Measurements from ENCODE around the gene DGKD.

DGKD gene

GRCh38 chr2:233445152-233445830 is 91.0 kb downstream of the DGKD start:
- no peak for DNase-seq (ENCODE audit: low read depth)

- DNase-seq (ENCODE audit: low read depth): peak; percentile 9
Measured at GRCh38 chr2:233446121-233446520, 91.8 kb downstream of the DGKD start.

GRCh38 chr2:233446606-233447305 is 92.5 kb downstream of the DGKD start:
- no peak for DNase-seq (ENCODE audit: low read depth)

GRCh38 chr2:233447506-233448219 is 93.4 kb downstream of the DGKD start:
- DNase-seq (ENCODE audit: low read depth): no peak

- peak; percentile 19 for DNase-seq (ENCODE audit: low read depth)
Measured at GRCh38 chr2:233448220-233448559, 93.9 kb downstream of the DGKD start.

GRCh38 chr2:233448575-233448974 is 94.3 kb downstream of the DGKD start:
- DNase-seq (ENCODE audit: low read depth): peak; percentile 4

- peak; percentile 71 for DNase-seq (ENCODE audit: low read depth)
Measured at GRCh38 chr2:233449081-233449901, 95.0 kb downstream of the DGKD start.

GRCh38 chr2:233449921-233450863 is 95.9 kb downstream of the DGKD start:
- DNase-seq (ENCODE audit: low read depth): no peak

- DNase-seq (ENCODE audit: low read depth): no peak
Measured at GRCh38 chr2:233450864-233451575, 96.7 kb downstream of the DGKD start.

- DNase-seq (ENCODE audit: low read depth): no peak
Measured at GRCh38 chr2:233451950-233452349, 97.7 kb downstream of the DGKD start.

GRCh38 chr2:233453111-233453915 is 99.0 kb downstream of the DGKD start:
- DNase-seq (ENCODE audit: low read depth): no peak

GRCh38 chr2:233453916-233454315 is 99.6 kb downstream of the DGKD start:
- no peak for DNase-seq (ENCODE audit: low read depth)

- no peak for DNase-seq (ENCODE audit: low read depth)
Measured at GRCh38 chr2:233455006-233455405, 100.7 kb downstream of the DGKD start.

GRCh38 chr2:233455491-233455890 is 101.2 kb downstream of the DGKD start:
- no peak for DNase-seq (ENCODE audit: low read depth)

GRCh38 chr2:233456111-233456510 is 101.8 kb downstream of the DGKD start:
- no peak for DNase-seq (ENCODE audit: low read depth)

- no peak for DNase-seq (ENCODE audit: low read depth)
Measured at GRCh38 chr2:233456934-233457333, 102.6 kb downstream of the DGKD start.

GRCh38 chr2:233457356-233457755 is 103.1 kb downstream of the DGKD start:
- no peak for DNase-seq (ENCODE audit: low read depth)

- no peak for DNase-seq (ENCODE audit: low read depth)
Measured at GRCh38 chr2:233458031-233458610, 103.8 kb downstream of the DGKD start.

GRCh38 chr2:233458826-233459225 is 104.5 kb downstream of the DGKD start:
- no peak for DNase-seq (ENCODE audit: low read depth)
